GM18499 (cell line): ENCODE data around the gene DCXR.

Experiments
- ATAC-seq: cut with Tn5 transposase; IDR thresholded peaks from one replicate; pipeline ENCODE4 v1.9.1; 2021; ENCODE audit warnings: moderate number of reproducible peaks; ENCODE audit not compliant: insufficient read depth, unreplicated experiment

The DCXR gene

GRCh38 chr17:82076018-82076784, 38.7 kb upstream of the DCXR start:
- no peak for ATAC-seq

GRCh38 chr17:82073446-82073845, 35.9 kb upstream of the DCXR start:
- ATAC-seq: no peak

- ATAC-seq: no peak
Measured at GRCh38 chr17:82072827-82073226, 35.3 kb upstream of the DCXR start.

GRCh38 chr17:82070611-82071010, 33.1 kb upstream of the DCXR start:
- ATAC-seq: no peak

- ATAC-seq: no peak
Measured at GRCh38 chr17:82065638-82066303, 28.3 kb upstream of the DCXR start, which contains the start of gene DUS1L. DUS1L (minus strand) TSS chr17:82065804; CDS start chr17:82065059, 745 bp downstream.

GRCh38 chr17:82065193-82065637, 27.7 kb upstream of the DCXR start:
- ATAC-seq: no peak

- ATAC-seq: no peak
Measured at GRCh38 chr17:82064433-82065192, 27.1 kb upstream of the DCXR start.

- no peak for ATAC-seq
Measured at GRCh38 chr17:82063424-82064415, 26.2 kb upstream of the DCXR start.

- no peak for ATAC-seq
Measured at GRCh38 chr17:82062984-82063368, 25.5 kb upstream of the DCXR start.

- no peak for ATAC-seq
Measured at GRCh38 chr17:82062076-82062983, 24.8 kb upstream of the DCXR start.

- ATAC-seq: no peak
Measured at GRCh38 chr17:82061047-82061925, 23.8 kb upstream of the DCXR start.

- ATAC-seq: no peak
Measured at GRCh38 chr17:82060614-82061013, 23.1 kb upstream of the DCXR start.

- ATAC-seq: no peak
Measured at GRCh38 chr17:82060001-82060380, 22.5 kb upstream of the DCXR start.

- no peak for ATAC-seq
Measured at GRCh38 chr17:82059272-82060000, 21.9 kb upstream of the DCXR start.

- ATAC-seq: no peak
Measured at GRCh38 chr17:82058855-82059249, 21.4 kb upstream of the DCXR start.

- ATAC-seq: no peak
Measured at GRCh38 chr17:82058230-82058854, 20.8 kb upstream of the DCXR start.
